HFFc6 (cell line): ENCODE data around the gene HRCT1. TPM values are rescaled to one million over a fixed set of nuclear protein-coding genes. Genes with fewer than 3 reads are reported as not detected.
"Not testable (repeated sequence)": the region's sequence is repeated elsewhere in the genome, so short reads cannot be mapped to it uniquely, and the experiment has no call there.

Experiments used
- DNase-seq: peaks from one replicate; pipeline ENCODE4 v3.0.0-alpha.2; 2018
- H3K27ac Mint-ChIP-seq: 2 replicates; pipeline ENCODE4 v1.8.0; 2020; ENCODE audit warnings: mild to moderate bottlenecking, mixed read lengths
- H3K27me3 Mint-ChIP-seq: 2 replicates; pipeline ENCODE4 v1.8.0; 2021; ENCODE audit warnings: mild to moderate bottlenecking, moderate library complexity, mixed read lengths; ENCODE audit not compliant: insufficient read depth
- H3K36me3 Mint-ChIP-seq: 2 replicates; pipeline ENCODE4 v1.8.0; 2021; ENCODE audit warnings: low read depth, mixed read lengths
- H3K4me1 Mint-ChIP-seq: 2 replicates; pipeline ENCODE4 v1.8.0; 2020; ENCODE audit warnings: low read depth, mixed read lengths
- H3K4me3 Mint-ChIP-seq: 2 replicates; pipeline ENCODE4 v1.8.0; 2020; ENCODE audit warnings: mild to moderate bottlenecking, moderate library complexity, mixed read lengths
- H3K9me3 Mint-ChIP-seq: 2 replicates; pipeline ENCODE4 v1.8.0; 2020; ENCODE audit warnings: mild to moderate bottlenecking, mixed read lengths
- total RNA-seq, 6 experiments: library from RNA; stranded (reverse); fragmentation: NEBNext Ultra II Directional; extraction: Animal tissue kit (Norgen Biotek cat#: 25700); gene quantifications; 2 replicates in 1 of 6; 3 replicates in 5 of 6; pipeline ENCODE4 v1.2.3, GENCODE V29; 2021
- TF ChIP-seq, protein P1 (sequence below): fragments of 200-600 bp; sonication (generic); IDR thresholded peaks from 2 replicates; pipeline ENCODE4 v1.5.0; 2021; ENCODE audit warnings: antibody characterized with exemption, mild to moderate bottlenecking

The HRCT1 gene
- total RNA-seq, 6 experiments from 2014 or later = 2.5 to 4.1 (median 3.3) TPM

DNA sequence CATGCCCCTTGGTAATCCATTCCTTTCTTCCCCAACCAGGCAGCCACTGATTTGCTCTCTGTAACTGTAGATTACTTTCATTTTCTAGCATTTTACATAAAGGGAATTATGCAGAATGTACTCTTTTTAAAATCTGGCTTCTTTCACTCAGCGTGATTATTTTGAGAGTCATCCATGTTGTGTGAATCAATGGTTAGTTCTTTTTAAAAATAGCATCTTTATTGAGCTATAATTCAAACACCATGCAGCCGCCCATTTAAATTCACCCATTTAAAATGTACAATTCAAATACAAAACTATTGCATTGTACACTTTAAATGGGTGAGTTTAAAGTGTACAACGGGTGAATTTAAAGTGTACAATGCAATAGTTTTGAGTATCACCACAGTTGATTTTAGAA is 33.5 kb upstream of the HRCT1 start:
- H3K9me3 Mint-ChIP-seq = peaks cover 18% of the 10 kb centered on the region

DNA sequence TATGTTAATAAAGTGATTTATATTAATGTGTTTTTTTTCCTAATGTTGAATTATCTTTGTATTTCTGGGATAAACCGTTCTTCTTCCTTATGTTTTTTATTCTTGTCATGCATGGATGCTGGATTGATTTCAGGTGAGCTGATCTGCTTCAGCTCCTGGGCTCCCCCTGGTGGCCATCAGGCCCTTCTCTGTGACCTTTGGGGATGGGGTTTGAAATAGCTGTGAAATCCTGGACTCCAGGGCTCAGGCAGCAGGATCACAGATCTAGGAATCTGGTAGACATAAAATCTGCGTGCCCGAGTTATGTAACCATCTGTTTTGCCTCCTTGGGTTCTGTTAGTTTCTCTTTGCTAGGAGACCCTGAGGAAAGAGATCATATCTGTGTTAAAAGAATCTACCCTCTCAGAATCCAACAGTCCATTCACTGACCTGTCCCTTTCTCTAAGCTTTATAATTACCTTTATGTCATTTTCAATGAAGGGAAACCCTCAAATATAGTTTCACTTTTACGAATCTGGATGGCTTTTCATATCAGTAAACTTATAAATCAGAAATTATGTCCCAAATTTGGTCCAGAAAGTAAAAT is 23.6 kb upstream of the HRCT1 start:
- Mint-ChIP-seq H3K36me3 (peaks cover 6% of the 10 kb centered on the region), H3K4me3 (no peak overlapping the region), H3K27ac (no peak overlapping the region), H3K9me3 (peaks cover 6% of the 10 kb centered on the region), H3K4me1 (peaks cover 13% of the 10 kb centered on the region), H3K27me3 (peaks cover 8% of the 10 kb centered on the region)
- TF ChIP-seq, protein P1, sequence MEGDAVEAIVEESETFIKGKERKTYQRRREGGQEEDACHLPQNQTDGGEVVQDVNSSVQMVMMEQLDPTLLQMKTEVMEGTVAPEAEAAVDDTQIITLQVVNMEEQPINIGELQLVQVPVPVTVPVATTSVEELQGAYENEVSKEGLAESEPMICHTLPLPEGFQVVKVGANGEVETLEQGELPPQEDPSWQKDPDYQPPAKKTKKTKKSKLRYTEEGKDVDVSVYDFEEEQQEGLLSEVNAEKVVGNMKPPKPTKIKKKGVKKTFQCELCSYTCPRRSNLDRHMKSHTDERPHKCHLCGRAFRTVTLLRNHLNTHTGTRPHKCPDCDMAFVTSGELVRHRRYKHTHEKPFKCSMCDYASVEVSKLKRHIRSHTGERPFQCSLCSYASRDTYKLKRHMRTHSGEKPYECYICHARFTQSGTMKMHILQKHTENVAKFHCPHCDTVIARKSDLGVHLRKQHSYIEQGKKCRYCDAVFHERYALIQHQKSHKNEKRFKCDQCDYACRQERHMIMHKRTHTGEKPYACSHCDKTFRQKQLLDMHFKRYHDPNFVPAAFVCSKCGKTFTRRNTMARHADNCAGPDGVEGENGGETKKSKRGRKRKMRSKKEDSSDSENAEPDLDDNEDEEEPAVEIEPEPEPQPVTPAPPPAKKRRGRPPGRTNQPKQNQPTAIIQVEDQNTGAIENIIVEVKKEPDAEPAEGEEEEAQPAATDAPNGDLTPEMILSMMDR = peak; percentile 99
- DNase-seq = peak; percentile 52

More for the DNA sequence above, 33.5 kb upstream of the HRCT1 start:
- Mint-ChIP-seq H3K4me3 (no peak overlapping the region), H3K4me1 (no peaks in the 10 kb centered on the region), H3K27me3 (peaks cover 5% of the 10 kb centered on the region), H3K36me3 (peaks cover 11% of the 10 kb centered on the region), H3K27ac (no peak overlapping the region)
- DNase-seq = no peak
- TF ChIP-seq, protein P1 = no peak

- TF ChIP-seq, protein P1 = no peak
- Mint-ChIP-seq H3K9me3 (no peaks in the 10 kb centered on the region), H3K27me3 (peaks cover 7% of the 10 kb centered on the region), H3K27ac (no peak overlapping the region), H3K36me3 (no peaks in the 10 kb centered on the region), H3K4me1 (peaks cover 13% of the 10 kb centered on the region), H3K4me3 (no peak overlapping the region)
- no peak for DNase-seq
Measured at GRCh38 chr9:35882996-35883395, 23.0 kb upstream of the HRCT1 start.

DNA sequence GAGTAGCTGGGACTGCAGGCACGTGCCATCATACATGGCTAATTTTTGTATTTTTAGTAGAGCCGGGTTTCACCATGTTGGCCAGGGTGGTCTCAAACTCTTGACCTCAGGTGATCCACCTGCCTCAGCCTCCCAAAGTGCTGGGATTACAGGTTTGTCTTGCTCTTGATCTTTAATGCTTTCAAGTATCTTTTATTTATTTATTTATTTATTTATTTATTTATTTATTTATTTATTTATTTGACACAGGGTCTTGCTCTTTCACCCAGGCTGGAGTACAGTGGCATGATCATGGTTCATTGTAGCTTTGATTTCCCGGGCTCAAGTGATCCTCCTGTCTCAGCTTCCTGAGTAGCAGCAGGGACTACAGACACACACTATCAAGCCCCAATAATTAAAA is 21.1 kb upstream of the HRCT1 start:
- H3K4me1 Mint-ChIP-seq = peaks cover 13% of the 10 kb centered on the region
- H3K27ac Mint-ChIP-seq, DNase-seq, H3K9me3 Mint-ChIP-seq, H3K4me3 Mint-ChIP-seq, H3K36me3 Mint-ChIP-seq, H3K27me3 Mint-ChIP-seq: not testable (repeated sequence)

GRCh38 chr9:35891646-35892045 is 14.4 kb upstream of the HRCT1 start:
- Mint-ChIP-seq H3K4me1 (no peaks in the 10 kb centered on the region), H3K27me3 (peaks cover 11% of the 10 kb centered on the region), H3K4me3 (no peak overlapping the region), H3K9me3 (no peaks in the 10 kb centered on the region), H3K27ac (no peak overlapping the region), H3K36me3 (no peaks in the 10 kb centered on the region)
- TF ChIP-seq, protein P1 = no peak
- no peak for DNase-seq

DNA sequence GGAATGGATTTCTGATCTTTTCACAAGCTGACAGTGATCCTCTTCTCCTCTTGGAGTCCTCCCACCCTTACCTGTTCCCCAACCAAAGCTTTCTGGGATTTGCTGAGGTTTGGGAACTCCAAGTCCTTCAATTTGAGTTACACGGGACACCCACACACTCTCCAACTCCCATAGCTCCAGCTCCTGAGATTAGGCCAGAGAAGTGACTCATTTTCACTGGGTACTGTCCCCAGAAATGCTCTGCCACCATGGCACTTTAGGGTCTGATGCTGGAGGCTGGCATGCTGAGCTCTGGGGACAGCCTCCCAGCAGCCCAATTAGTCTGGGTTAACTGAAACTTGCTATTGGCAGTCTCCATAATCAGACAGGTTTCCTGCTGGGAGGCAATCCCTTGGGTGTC is 14.0 kb upstream of the HRCT1 start:
- Mint-ChIP-seq H3K4me1 (no peaks in the 10 kb centered on the region), H3K27me3 (peaks cover 11% of the 10 kb centered on the region), H3K27ac (no peak overlapping the region), H3K36me3 (no peaks in the 10 kb centered on the region), H3K9me3 (no peaks in the 10 kb centered on the region), H3K4me3 (no peak overlapping the region)
- TF ChIP-seq, protein P1 = no peak
- DNase-seq = no peak
